GM19023 (cell line): ENCODE measurements around the gene SERPINB6.
"Not testable (repeated sequence)": the region's sequence is repeated elsewhere in the genome, so short reads cannot be mapped to it uniquely, and the experiment has no call there.

Experiments used
- ATAC-seq: cut with Tn5 transposase; IDR thresholded peaks from one replicate; pipeline ENCODE4 v1.9.1; 2021; ENCODE audit warnings: mild to moderate bottlenecking, moderate library complexity; ENCODE audit not compliant: unreplicated experiment

The SERPINB6 gene

DNA sequence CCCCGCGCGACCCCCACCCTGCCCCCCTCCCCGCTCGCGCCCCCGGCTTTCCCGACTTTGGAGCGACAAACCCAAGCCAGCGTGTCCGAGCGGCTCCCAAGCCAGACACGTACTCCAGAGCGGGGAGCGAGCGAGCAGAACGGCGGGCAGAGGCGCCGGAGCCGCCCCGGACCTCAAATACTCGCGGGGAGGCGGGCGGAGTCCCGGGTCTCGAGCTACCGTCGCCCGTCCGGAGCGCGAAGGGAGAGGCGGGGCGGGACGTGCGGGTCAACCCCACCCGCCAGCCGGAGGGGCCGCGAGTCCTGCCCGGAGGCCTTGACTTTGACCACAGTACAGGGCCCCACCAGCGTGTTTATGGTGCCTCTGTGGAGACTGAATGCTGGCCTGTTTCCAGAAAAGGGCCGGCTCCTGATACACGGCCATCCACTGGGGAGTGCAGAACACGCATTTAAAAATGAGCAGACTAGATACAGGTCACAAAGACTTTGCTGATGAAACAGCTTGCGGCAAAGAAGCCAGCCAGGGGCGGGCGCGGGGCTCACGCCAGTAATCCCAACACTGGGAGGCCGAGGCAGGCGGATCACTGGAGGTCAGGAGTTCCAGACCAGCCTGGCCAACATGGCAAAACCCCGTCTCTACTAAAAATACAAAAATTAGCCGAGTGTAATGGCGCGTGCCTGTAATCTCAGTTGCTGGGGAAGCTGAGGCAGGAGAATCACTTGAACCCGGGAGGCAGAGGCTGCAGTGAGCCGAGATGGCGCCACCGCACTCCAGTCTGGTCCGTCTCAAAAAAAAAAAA is at the start of gene SERPINB6:
TSS of gene SERPINB6 (minus strand) at position 148 of the 799 bp plus-strand sequence. CDS start 12,235 bp downstream, outside the sequence.
- no peak for ATAC-seq

DNA sequence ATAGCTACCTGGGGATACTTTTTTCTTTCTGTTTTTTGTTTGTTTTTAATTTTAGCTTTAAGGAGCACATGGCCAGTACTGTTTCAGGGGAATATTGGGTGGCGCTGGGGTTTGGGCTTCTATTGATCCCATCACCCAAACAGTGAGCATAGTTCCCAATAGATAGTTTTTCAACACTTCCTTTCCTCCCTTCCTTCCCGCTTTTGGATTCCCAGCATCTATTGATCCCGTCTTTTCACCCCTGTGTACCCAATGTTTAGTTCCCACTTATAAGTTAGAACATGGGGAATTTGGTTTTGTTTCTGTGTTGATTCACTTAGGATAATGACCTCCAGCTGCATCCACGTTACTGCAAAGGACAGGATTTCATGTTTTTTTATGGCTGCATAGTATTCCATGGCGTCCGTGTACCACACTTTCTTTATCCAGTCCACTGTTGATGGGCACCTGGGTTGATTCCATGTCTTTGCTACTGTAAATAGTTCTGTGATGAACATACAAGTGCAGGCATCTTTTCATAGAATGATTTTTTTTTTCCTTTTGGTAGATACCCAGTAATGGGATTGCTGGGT is 48.5 kb upstream of the SERPINB6 start:
- no peak for ATAC-seq

DNA sequence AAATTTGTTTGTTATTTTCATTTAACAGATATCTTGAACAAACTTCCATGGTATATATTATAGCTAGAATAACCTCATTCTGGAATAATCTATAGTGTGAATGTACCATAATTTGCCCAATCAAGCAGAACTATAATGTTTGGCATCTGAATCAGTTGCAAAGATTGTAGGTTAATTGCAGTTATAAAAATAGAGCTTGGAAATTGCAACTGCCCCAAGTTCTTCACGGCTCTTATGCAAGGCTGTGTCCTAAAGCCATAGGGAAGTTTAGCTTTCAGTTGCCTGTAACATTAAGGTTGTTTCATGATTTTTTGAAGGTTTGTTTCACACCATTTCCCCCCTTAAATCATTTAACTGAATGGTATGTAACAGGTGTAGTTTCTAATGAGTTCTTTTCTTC is 47.7 kb upstream of the SERPINB6 start:
- no peak for ATAC-seq

DNA sequence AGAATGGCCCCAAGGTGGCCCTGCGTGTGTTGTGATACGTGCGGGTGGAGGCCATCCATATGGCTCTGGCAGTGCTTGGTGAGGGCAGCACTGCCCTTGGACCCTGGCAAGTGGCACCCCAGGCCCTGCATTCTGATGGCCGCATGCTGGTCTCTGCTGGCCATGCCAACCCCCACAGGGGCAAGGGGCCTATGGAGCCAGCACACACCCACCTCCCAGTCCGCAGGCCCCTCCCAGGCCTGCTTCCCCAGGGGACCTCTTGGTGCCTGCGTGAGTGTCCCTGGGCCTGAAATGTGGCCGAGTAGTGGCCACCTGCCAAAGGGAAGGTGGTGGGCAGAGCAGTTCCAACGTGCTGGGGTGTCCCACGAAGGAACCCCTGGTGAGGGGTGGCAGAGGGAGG is 45.9 kb upstream of the SERPINB6 start:
- ATAC-seq: no peak

DNA sequence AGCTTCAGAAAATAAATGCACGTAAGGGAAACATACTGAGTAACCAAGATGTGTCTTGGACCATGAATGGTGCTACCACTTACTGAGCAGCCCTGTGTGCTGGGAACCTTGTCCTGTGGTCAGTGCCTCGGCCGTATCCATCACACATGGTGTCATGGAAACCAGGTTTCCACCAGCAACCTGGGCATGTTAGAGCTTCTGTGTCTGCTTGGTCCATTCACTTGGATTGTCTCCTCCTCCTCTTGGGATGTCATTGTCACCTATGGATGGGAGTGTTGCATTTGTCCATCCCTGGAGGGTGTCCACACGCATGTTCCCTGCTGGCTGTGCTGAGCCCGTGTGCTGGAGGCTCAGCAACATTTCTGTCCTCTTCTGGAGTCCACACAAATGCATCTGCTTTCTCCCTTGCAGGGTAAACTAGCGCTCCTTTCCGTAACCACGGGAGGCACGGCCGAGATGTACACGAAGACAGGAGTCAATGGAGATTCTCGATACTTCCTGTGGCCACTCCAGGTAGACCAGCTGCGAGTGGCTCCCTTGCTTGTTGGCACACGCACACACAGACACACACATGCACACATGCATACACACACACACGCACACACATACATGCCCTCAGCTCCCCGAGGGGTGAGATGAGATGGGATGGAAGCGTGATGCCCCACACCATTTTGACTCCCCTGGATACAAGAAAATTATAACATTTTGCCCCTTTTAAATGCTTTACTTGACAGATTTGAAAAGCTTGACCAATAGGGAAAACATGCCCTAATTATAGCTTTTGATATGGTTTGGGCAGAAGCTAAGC is 45.3 kb upstream of the SERPINB6 start:
- no peak for ATAC-seq

DNA sequence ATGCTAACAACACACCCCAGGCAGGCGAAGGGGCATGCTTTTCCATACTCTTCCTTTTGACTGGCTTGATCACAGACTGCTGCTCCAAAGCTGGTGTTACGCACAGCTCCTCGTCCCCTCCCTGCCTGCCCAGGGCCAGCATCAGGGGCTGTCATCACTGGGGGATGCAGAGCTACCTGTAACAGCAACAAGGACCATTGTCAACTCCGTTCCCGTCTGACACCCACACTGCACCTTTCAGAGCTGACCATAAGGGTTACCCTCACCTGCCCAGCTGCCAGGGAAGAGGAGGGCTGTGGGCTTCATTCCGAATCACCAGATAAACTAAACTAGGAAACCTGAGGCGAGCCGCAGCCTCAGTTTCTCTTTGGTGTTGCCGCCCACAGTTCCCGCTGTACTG is 43.8 kb upstream of the SERPINB6 start:
- ATAC-seq: no peak

DNA sequence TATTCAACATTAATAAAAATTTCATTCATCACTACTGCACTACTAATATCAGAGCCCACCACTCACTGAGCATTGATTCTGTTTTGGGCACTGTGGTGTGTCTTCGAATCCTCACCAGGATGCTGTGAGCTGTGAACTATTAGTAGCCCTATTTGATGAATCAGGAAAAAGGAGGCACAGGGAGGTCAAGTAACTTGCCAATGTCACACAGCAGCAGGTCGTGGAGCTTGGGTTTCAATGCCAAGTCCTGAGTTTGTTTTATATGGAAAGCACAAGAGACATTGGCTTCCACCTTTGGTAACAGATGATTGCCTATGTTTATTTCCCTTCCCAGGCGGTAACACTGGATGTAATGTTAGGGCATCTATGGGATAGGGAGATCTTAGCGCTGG is 43.3 kb upstream of the SERPINB6 start:
- no peak for ATAC-seq

DNA sequence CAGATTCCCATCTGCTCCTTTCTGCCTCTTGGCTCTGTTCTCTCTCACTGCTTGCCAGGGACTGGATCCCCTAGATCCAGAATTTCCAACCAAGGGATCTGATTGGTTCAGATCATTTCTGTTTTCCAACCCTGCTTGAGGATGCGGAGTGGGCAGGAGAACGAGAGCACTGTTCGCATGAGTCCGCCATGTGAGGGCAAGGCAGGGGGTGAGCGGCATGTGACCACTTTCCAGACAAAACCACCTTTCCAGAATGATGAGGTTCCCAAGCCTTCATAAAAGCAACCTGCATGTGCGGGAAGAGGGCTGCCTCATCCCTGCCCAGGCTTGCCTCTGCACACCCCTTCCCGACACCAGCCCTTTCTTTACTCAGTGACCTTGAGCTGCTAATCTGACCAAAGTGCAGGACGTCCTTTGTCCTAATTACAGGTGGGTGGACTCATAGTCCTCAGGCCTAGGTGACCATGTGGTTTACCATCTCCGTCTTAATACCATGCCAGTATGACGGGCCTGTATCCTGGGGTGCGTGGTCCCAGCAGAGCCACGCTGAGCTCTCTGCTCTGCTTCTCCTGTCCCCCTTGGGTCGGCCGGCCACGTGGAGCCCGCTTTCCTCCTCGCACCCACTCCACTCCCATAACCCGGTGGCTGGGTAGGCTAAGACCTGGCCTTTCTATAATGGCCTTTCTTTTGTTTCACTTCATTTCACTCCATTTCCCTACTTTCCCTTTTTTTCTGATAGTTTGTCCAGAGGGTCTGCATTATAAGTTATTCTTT is 42.7 kb upstream of the SERPINB6 start:
- ATAC-seq: no peak

DNA sequence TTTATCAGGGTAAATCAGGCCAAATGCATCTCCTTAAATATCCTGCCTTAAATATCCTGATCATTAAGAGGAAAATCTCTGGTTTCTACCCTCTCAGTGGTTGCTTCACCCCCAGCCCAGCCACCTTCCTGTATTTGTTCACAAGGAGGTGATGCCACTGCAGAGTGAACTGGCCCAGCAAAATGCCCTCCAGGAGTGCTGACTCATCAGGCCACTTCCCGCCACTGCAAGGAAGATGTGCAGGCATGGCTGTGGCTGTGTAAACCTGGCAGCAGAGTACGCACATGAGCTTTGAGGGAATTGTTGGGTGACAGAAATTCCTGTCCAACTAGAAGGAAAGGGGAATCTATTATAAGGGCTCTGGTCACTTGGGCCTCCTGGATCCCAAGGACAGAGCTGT is 42.1 kb upstream of the SERPINB6 start:
- ATAC-seq: no peak

DNA sequence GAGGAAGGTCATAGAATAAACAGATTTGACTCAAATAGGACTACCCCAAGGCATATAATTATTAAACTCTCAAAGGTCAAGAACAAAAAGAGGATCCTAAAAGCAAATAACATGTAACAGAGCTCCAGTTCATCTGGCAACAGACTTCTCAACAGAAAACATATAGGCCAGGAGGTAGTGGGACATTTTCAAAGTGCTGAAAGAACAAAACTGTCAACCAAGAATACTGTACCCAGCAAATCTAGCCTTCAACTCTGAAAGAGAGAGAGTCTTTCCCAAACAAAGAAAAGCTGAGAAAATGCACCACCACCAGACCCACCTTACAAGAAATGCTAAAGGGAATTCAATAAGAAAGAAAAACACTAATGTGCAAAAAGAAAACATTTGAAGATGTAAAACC is 40.2 kb upstream of the SERPINB6 start:
- no peak for ATAC-seq

DNA sequence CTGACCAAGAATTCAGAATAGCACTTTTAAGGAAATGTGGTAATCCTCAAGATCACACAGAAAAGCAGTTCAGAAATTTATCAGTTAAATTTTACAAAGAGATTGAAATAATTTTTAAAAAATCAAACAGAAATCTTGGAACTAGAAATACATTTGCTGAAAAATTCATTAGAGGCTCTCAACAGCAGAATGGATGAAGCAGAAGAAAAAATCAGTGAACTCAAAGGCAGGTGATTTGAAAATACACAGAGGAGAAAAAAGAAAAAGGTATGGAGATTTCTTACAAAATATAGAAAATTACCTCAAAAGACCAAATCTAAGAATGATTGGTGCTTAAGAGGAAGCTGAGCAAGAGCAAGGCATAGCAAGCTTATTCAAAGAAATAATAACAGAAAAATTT is 39.8 kb upstream of the SERPINB6 start:
- no peak for ATAC-seq

DNA sequence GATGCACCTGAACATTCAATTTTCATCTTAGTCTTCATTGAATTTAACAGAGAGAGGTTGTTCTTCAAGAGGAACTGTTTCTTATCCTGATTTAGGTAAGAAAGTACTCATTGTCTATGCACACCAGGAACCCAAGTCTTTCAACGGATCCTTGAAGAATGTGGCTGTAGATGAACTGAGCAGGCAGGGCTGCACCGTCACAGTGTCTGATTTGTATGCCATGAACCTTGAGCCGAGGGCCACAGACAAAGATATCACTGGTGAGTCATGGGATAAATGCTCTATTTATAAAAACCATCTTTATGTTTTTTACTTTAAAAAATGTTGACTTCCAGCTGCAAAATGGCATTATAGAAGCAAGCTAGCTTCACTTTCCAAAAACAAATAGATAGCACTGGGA is 38.6 kb upstream of the SERPINB6 start:
- no peak for ATAC-seq

DNA sequence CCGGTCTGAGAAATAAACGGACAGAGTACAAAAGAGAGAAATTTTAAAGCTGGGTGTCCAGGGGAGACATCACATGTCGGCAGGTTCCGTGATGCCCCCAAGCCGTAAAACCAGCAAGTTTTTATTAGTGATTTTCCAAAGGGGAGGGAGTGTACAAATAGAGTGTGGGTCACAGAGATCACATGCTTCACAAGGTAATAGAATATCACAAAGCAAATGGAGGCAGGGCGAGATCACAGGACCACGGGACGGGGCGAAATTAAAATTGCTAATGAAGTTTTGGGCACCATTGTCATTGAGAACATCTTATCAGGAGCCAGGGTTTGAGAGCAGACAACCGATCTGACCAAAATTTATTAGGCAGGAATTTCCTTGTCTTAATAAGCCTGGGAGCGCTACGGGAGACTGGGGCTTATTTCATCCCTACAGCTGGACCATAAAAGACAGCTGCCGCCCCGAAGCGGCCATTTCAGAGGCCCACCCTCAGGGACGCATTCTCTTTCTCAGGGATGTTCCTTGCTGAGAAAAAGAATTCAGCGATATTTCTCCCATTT is 37.4 kb upstream of the SERPINB6 start:
- ATAC-seq: not testable (repeated sequence)

DNA sequence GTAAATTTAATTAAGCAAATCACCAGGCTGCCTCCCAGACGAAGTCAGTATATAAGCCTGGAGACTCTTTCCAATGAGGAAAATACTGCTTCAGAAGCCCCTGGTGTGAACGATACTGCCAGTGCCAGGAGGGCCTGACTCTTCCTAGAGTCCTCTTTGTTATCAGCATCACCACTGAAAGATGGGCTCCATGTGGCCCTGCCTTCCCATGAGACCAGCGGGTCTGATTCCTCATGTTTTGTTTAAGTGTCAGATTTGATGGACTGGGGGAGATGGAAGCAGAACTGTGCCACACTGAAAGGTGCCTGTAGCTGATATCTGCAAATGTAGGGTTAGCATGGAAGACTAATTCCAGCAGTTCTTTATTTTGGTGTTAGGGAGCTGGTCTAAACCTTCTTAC is 36.2 kb upstream of the SERPINB6 start:
- ATAC-seq: no peak

DNA sequence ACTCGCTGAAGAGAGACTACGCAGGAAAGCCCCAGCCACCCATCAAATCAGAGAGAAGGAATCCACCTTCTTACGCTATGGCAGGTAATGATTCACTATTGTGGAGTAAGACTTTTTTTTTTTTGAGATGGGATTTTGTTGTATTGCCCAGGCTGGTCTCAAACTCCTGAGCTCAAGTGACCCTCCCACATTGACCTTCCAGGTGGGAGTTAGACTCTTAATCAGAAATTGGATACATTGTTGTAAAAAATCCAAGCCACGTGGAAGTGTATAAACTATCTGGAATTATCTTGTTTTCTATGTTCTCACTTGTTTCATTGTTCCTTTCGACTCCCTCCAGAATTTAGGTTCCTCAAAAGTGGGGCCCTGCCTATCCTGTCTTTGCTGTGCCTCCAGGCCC is 35.1 kb upstream of the SERPINB6 start:
- no peak for ATAC-seq

DNA sequence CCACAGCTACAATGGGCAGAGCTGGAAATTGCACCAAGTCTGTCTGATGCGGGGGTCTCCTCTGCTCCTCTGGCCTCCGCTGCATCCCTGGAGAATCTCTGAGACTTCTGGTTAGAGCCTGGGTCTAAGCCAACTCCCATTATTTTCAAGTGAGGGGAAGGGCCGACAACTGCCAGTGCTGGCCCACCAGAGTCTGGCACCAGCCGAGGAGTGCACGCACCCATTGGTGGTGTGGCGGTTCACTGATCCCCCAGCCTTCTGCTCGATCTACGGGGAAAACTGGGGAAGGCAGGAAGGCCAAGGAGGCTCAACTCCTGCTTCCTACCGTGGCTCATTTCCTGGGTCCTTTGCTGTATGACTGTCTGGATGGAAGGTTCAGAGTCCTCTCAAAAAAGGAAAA is 34.5 kb upstream of the SERPINB6 start:
- ATAC-seq: no peak

DNA sequence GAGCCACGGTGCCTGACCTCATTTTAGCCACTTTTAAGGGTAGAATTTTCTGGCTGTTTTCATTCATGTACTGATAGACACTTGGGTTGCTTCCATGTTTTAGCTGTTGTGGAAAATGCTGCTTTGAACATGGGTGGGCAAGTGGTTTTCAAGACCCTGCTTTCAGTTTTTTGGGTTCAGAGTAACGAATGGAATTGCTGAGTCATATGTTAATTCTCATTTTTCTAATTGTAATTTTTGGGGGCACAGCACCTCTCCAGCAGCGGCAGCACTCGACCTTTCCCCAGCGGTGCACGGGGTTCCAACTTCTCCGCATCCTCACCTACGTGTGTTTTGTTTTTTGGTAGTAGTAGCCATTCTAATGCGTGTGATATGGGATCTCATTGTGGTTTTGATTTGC is 33.7 kb upstream of the SERPINB6 start:
- no peak for ATAC-seq

DNA sequence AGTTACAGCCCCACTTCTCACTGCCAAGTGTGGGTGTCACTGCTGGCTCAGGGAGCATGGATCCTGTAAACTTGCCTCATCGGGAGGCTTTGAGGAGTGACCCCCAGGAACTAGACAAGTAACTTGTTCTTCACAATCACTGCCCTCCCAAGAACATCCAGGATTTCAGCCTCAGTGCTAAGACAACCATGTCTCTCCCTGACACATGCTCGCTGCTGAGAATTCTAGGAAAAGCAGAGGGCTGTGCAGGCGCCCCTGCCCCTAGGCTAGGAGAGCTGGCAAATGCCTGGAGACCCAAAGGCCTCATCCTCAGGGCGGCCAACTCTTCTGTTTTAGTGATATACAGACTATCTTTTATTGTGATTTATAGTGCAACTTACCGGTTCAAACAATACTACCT is 31.9 kb upstream of the SERPINB6 start:
- not testable (repeated sequence) for ATAC-seq

DNA sequence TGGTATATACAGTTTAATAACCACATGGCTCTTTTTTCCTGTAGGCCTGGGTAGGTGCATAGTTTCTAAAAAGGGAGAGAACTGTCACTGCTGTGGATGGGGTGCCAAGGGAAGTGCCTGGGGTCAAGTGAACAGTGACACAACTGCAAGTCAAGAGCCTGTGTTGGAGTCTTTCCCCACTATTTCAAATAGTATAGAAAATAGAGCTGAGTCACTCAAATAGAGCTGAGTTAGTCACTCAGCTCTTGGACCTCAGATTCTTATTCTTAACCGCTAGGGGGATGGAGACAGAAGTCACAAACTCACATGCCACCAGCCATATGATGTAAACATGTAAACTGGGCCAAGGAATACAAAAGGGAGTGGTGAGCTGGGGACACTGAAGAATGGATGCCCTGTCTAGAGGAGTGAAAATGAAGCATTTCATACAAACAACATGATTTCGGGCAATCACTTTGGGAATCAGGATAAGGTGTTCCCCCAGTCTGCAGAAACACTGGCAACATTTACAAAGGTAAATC is 30.5 kb upstream of the SERPINB6 start:
- no peak for ATAC-seq

DNA sequence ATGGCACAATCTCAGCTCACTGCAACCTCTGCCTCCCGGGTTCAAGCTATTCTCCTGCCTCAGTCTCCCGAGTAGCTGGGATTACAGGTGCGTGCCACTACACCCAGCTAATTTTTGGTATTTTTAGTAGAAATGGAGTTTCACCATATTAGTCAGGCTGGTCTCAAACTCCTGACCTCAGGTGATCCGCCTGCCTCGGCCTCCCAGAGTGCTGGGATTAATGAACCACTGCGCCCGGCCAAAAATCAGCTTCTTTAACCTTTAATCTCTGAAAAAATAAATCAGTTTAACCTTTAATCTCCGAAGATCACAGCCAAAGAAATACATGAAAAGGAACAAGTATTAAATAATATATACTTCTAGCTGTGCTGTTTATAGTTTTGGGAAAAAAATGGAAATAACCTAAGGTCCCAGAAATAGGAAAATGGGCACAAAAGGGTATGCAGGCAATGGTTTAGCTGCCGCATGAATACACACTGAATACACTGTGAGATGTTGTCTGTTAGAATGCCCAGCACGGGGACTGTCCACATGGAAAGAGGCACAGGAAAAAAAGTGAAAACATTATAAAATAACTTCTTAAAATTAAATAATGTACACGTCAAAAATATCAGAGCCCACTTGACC is 29.9 kb upstream of the SERPINB6 start:
- ATAC-seq: no peak
